GM12801 (cell line): Measurements from ENCODE around the gene QSOX2.

Experiments
- TF ChIP-seq, protein P1 (sequence below): IDR thresholded peaks from one replicate; pipeline ENCODE4 v1.5.1; 2011; ENCODE audit warnings: control low read depth; ENCODE audit not compliant: insufficient read length; ENCODE audit errors: extremely low read depth

QSOX2 gene

DNA sequence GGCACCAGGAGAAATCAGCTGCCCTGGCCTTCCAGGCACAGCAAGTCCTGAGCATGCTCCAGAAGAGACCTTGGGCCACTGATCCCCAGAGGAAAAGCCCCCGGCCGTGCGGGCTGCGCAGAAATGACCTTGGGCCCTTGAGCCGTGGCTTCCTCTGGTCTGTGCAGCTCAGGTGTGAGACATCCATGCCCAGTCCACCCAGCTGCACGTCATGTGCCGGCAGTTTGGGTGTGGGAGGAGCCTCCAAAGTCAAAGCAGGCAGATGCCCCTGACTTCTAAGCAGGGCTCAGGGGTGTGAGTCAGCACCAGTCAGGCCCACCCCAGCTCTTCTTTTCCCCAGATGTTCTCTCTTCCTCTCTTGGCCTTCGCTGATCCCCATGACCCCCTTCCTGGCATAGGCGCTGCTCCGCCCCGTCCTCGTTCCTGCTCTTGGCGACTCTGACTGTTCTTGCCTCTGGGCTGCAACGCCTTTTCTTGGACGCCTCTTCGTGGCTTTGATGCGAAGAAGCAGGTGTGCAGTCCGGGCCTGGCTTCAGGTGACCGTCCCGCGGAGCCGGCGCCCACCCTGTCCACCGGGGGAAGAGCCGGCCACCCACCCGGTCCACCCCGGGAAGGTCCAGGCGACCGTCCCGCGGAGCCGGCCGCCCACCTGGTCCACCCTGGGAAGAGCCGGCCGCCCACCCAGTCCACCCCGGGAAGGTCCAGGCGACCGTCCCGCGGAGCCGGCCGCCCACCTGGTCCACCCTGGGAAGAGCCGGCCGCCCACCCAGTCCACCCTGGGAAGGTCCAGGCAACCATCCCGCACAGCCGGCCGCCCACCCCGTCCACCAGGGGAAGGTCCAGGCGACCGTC lies 5.9 kb upstream of the QSOX2 start:
- TF ChIP-seq, protein P1, sequence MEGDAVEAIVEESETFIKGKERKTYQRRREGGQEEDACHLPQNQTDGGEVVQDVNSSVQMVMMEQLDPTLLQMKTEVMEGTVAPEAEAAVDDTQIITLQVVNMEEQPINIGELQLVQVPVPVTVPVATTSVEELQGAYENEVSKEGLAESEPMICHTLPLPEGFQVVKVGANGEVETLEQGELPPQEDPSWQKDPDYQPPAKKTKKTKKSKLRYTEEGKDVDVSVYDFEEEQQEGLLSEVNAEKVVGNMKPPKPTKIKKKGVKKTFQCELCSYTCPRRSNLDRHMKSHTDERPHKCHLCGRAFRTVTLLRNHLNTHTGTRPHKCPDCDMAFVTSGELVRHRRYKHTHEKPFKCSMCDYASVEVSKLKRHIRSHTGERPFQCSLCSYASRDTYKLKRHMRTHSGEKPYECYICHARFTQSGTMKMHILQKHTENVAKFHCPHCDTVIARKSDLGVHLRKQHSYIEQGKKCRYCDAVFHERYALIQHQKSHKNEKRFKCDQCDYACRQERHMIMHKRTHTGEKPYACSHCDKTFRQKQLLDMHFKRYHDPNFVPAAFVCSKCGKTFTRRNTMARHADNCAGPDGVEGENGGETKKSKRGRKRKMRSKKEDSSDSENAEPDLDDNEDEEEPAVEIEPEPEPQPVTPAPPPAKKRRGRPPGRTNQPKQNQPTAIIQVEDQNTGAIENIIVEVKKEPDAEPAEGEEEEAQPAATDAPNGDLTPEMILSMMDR: no peak

GRCh38 chr9:136250676-136251075 lies 5.1 kb upstream of the QSOX2 start:
- TF ChIP-seq, protein P1: no peak

GRCh38 chr9:136249877-136250559 lies 4.4 kb upstream of the QSOX2 start:
- TF ChIP-seq, protein P1: no peak

DNA sequence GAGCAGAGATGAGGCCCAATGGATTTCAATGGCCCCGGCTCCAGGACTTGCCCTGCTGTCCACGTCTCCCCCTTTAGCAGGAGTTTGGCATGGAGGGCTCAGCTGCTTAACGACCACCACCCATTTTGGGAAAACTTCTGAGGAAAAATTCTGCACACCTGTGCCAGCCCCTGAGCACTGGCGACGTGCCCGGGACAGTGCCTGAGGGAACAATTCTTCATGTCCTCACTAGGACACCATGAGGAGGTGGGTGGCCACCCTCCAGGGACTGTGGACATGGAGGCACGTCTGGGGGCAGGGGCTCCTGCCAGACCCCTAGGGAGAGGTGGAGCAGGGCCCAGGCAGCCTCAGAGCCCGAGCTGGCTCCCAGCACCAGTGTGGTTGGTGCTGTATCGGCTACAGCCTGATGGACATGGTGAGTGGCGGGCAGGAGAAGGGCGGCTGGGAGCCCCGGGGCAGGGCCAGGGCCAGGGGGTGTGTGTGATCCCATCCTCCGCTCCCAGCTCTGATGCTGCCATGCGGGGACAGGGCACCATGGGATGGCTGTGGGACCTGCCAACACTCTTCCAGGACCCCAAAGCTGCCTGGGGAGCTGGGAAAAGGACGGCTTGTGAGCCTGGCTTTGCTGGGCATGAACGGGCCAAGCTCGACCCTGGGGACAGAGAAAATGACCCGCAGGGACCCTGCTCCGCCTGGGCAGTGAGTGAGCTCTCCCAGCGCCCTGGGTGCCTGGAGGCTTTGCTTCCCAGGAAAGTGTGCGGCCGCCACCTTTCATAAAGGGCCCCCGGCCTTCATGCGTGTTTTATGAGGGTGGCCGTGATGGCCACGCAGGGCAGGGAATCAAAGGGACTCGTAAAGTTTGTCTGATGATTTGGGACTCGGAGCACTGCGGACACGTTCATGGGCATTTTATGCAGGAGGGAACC lies 3.6 kb upstream of the QSOX2 start:
- TF ChIP-seq, protein P1: no peak

DNA sequence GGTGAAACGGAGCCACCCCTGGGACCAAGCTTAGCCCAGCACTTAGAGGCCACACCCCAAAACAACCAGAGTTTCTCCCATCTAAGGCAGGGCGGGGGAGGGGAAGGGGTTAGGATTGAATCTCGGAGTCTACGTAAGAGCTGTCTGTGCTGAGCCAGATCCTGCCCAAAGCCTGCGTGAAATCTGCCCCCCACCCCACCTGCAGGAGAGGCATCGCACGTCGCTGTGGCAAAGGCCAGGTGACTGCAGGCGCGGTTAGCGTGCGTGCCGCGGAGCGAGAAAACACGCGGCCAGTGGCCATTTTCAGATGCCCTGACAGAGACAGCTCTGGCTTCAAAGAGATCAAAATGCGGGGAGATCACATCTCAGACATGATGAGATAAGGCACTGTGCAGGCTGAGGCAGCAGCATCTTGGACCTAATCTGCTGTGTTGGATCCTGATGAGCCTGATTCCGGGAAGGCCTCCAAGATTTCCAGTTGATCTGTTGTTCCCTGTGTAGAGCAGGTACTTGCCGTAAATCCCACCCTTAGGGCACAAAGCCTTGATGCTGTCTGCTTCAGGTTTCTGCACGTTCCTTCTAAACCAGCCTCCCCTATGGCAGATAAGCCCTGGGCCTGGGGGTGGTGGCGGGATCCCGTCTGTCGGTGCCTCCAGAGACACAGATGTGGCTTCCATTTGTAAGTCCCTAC lies 2.5 kb upstream of the QSOX2 start:
- TF ChIP-seq, protein P1: no peak

- TF ChIP-seq, protein P1: no peak
These were observed 1.9 kb upstream of the QSOX2 start for GRCh38 chr9:136247551-136247916.
